Mesendoderm (in vitro differentiated cells): ENCODE data around the gene FCAR.
"Not testable (repeated sequence)": the region's sequence is repeated elsewhere in the genome, so short reads cannot be mapped to it uniquely, and the experiment has no call there.

Source experiments
- DNase-seq: peaks from one replicate; pipeline ENCODE4 v3.0.0; 2013
- H2AK5ac ChIP-seq: 2 replicates; pipeline ENCODE4 v1.6.1; 2013; ENCODE audit warnings: low read length, inconsistent platforms
- H2BK120ac ChIP-seq: 2 replicates; pipeline ENCODE4 v1.6.1; 2013; ENCODE audit warnings: low read depth, mild to moderate bottlenecking, low read length, moderate library complexity, mixed read lengths
- H2BK15ac ChIP-seq: replicated peaks from 2 replicates; pipeline ENCODE4 v1.6.1; 2013; ENCODE audit warnings: low read depth, mild to moderate bottlenecking, moderate library complexity
- H2BK5ac ChIP-seq: 2 replicates; pipeline ENCODE4 v1.6.1; 2013; ENCODE audit warnings: low read length, inconsistent platforms
- H3K18ac ChIP-seq: 2 replicates; pipeline ENCODE4 v1.6.1; 2013; ENCODE audit warnings: mild to moderate bottlenecking, low read length, mixed read lengths
- H3K23ac ChIP-seq: one replicate; pipeline ENCODE4 v1.6.1; 2013; ENCODE audit warnings: low read length
- H3K27ac ChIP-seq: 2 replicates; pipeline ENCODE4 v1.5.1; 2013; ENCODE audit warnings: low read depth, mild to moderate bottlenecking, inconsistent platforms, low read length, moderate library complexity
- H3K27me3 ChIP-seq: 2 replicates; pipeline ENCODE4 v1.6.1; 2013; ENCODE audit warnings: low read length, control low read depth, mild to moderate bottlenecking, inconsistent platforms; ENCODE audit not compliant: insufficient read depth, poor library complexity
- H3K36me3 ChIP-seq: 2 replicates; pipeline ENCODE4 v1.6.1; 2013; ENCODE audit warnings: low read length, inconsistent platforms; ENCODE audit not compliant: control insufficient read depth, insufficient read depth
- H3K4ac ChIP-seq: one replicate; pipeline ENCODE4 v1.6.1; 2013; ENCODE audit warnings: low read depth, mild to moderate bottlenecking, low read length, moderate library complexity
- H3K4me1 ChIP-seq: 2 replicates; pipeline ENCODE4 v1.6.1; 2013; ENCODE audit warnings: low read depth, low read length, inconsistent platforms; ENCODE audit not compliant: control insufficient read depth
- H3K4me2 ChIP-seq: 2 replicates; pipeline ENCODE4 v1.6.1; 2013; ENCODE audit warnings: low read length
- H3K4me3 ChIP-seq: 2 replicates; pipeline ENCODE4 v1.5.1; 2013; ENCODE audit warnings: mild to moderate bottlenecking, low read length
- H3K56ac ChIP-seq: one replicate; pipeline ENCODE4 v1.6.1; 2013; ENCODE audit warnings: low read length
- H3K79me1 ChIP-seq: 2 replicates; pipeline ENCODE4 v1.6.1; 2013; ENCODE audit warnings: low read length, inconsistent platforms
- H3K79me2 ChIP-seq: 2 replicates; pipeline ENCODE4 v1.6.1; 2013; ENCODE audit warnings: mild to moderate bottlenecking, low read length; ENCODE audit not compliant: control insufficient read depth, insufficient read depth
- H3K9ac ChIP-seq: 2 replicates; pipeline ENCODE4 v1.6.1; 2013; ENCODE audit warnings: low read length, inconsistent platforms
- H4K5ac ChIP-seq: one replicate; pipeline ENCODE4 v1.6.1; 2013; ENCODE audit warnings: low read length
- H4K8ac ChIP-seq: one replicate; pipeline ENCODE4 v1.6.1; 2013; ENCODE audit warnings: low read depth, mild to moderate bottlenecking, control low read depth, low read length, moderate library complexity
- WGBS: extraction: QIAGEN DNeasy Blood & Tissue Kit; methylation state at CpG from one replicate; pipeline ENCODE4 v1.1.7; 2013; ENCODE audit warnings: low lambda C conversion rate, missing lambda C conversion rate; ENCODE audit not compliant: insufficient coverage; ENCODE audit errors: extremely low coverage; 5-methylcytosine and 5-hydroxymethylcytosine counted together

FCAR gene

DNA sequence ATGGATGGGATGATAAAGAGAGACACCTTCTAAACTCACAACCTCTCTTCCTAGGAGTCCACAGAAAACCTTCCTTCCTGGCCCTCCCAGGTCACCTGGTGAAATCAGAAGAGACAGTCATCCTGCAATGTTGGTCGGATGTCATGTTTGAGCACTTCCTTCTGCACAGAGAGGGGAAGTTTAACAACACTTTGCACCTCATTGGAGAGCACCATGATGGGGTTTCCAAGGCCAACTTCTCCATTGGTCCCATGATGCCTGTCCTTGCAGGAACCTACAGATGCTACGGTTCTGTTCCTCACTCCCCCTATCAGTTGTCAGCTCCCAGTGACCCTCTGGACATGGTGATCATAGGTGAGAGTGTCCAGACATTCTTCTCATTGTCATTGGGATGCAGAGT, 36.5 kb upstream of the FCAR start:
- WGBS = no CpG with 5 or more reads among the region's 2 CpGs

DNA sequence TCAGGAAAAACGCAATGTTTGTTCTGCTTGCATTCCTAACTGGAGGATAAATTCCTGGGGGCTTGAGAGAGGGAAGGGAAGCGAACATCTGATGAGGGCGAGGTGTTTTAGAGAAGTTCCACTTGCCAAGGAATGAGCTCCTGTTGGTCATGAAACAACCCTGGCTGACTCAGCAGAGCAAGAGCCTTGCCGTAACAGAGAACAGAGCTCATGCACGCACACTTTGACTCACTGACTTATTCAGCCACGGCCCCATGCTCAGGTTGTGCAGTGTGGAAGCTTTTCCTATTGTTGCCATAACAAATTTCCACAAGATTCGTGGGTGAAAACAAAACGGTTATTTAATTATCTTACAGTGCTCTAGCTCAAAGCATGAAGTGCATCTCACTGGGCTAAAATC, 30.9 kb upstream of the FCAR start:
- not testable (repeated sequence) for H3K9ac ChIP-seq, H3K36me3 ChIP-seq, H3K4me2 ChIP-seq, DNase-seq, H3K4me3 ChIP-seq, H3K27me3 ChIP-seq, H3K27ac ChIP-seq, H2AK5ac ChIP-seq, H3K56ac ChIP-seq, H4K8ac ChIP-seq, H4K5ac ChIP-seq, H2BK120ac ChIP-seq, H3K79me2 ChIP-seq, H3K18ac ChIP-seq, H3K4ac ChIP-seq, H2BK15ac ChIP-seq, H3K79me1 ChIP-seq, H3K23ac ChIP-seq, H3K4me1 ChIP-seq, H2BK5ac ChIP-seq
- no CpG with 5 or more reads among the region's 8 CpGs for WGBS

More for the DNA sequence above, 36.5 kb upstream of the FCAR start:
- H3K79me1 ChIP-seq, H3K4me1 ChIP-seq, H3K79me2 ChIP-seq, DNase-seq, H3K9ac ChIP-seq, H3K23ac ChIP-seq, H2AK5ac ChIP-seq, H3K27me3 ChIP-seq, H3K56ac ChIP-seq, H3K18ac ChIP-seq, H2BK5ac ChIP-seq, H4K5ac ChIP-seq, H2BK15ac ChIP-seq, H3K4me3 ChIP-seq, H3K4me2 ChIP-seq, H3K36me3 ChIP-seq, H4K8ac ChIP-seq, H3K27ac ChIP-seq, H2BK120ac ChIP-seq, H3K4ac ChIP-seq: not testable (repeated sequence)

DNA sequence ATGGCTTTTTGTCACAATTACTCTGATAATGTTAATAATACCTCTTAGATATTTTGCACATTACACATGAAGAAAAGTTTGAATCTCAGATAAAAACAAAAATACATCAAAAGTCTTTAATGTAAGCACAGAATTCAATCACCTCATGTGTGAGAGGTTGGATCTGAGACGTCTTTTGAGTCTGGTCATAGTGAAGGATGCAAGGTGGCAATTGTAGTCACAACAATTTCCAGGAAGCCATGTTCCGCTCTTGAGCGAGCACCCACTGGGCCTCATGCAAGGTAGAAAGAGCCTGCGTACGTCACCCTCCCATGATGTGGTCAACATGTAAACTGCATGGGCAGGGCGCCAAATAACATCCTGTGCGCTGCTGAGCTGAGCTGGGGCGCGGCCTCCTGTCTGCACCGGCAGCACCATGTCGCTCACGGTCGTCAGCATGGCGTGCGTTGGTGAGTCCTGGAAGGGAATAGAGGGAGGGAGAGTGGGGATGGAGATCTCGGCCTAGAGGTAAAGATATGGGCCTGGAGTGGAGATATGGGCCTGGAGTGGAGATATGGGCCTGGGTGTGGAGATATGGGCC, 23.9 kb upstream of the FCAR start, which contains the start of gene KIR3DL2:
Gene KIR3DL2, plus strand, starts transcription at position 383 of the 580 bp plus-strand sequence. Its CDS starts 33 bp downstream, at position 416.
- not testable (repeated sequence) for H3K79me1 ChIP-seq, H3K36me3 ChIP-seq, H3K79me2 ChIP-seq, H3K56ac ChIP-seq, H3K4me1 ChIP-seq, H3K4me3 ChIP-seq, H4K5ac ChIP-seq, H3K18ac ChIP-seq, H2BK120ac ChIP-seq, H3K4me2 ChIP-seq, H4K8ac ChIP-seq, H3K23ac ChIP-seq, H2BK15ac ChIP-seq, H3K27ac ChIP-seq, H2BK5ac ChIP-seq, H3K9ac ChIP-seq, H2AK5ac ChIP-seq, H3K4ac ChIP-seq, DNase-seq, H3K27me3 ChIP-seq
- no CpG with 5 or more reads among the region's 16 CpGs for WGBS

GRCh38 chr19:54850930-54851329, 23.1 kb upstream of the FCAR start:
- H3K79me2 ChIP-seq = no peaks in the 10 kb centered on the region
- H3K18ac ChIP-seq = no peak overlapping the region
- WGBS = no CpG with 5 or more reads among the region's 2 CpGs
- H3K4ac ChIP-seq = no peak overlapping the region
- no peak overlapping the region for H2BK120ac ChIP-seq
- no peak overlapping the region for H2BK15ac ChIP-seq
- no peak for DNase-seq
- H3K4me3 ChIP-seq = no peak overlapping the region
- no peaks in the 10 kb centered on the region for H3K4me1 ChIP-seq
- H3K9ac ChIP-seq = no peak overlapping the region
- no peaks in the 10 kb centered on the region for H3K27me3 ChIP-seq
- H3K23ac ChIP-seq = no peak overlapping the region
- H3K36me3 ChIP-seq = no peaks in the 10 kb centered on the region
- no peaks in the 10 kb centered on the region for H3K79me1 ChIP-seq
- H2AK5ac ChIP-seq = no peak overlapping the region
- H3K4me2 ChIP-seq = no peak overlapping the region
- no peak overlapping the region for H3K56ac ChIP-seq
- H4K5ac ChIP-seq = no peak overlapping the region
- H4K8ac ChIP-seq = no peak overlapping the region
- H3K27ac ChIP-seq = no peak overlapping the region
- no peak overlapping the region for H2BK5ac ChIP-seq

DNA sequence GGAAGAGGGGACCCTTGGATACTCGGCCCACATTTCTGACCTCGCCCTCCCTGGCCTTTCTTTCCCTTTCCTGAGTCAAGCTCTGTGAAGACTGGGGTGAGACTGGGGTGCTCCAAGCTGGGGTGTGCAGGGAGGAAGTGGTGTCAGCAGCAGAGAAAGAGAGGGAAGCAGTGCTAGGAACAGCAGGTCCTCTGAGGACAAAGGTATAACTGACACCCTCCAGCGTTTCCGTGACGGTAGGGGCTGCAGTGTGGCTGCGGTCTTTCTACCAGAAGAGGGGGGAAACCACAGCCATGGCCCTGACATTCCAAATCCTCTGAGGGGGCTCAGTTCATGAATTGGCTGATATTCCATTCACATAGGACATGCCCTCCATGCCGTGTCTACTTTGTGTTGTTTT, 22.7 kb upstream of the FCAR start:
- H3K4me3 ChIP-seq = no peak overlapping the region
- H3K4me1 ChIP-seq = no peaks in the 10 kb centered on the region
- H3K9ac ChIP-seq = no peak overlapping the region
- no peak overlapping the region for H4K5ac ChIP-seq
- no peak overlapping the region for H3K4me2 ChIP-seq
- no peak overlapping the region for H2BK120ac ChIP-seq
- H2AK5ac ChIP-seq = no peak overlapping the region
- H2BK5ac ChIP-seq = no peak overlapping the region
- no peak overlapping the region for H3K4ac ChIP-seq
- H2BK15ac ChIP-seq = no peak overlapping the region
- no peaks in the 10 kb centered on the region for H3K36me3 ChIP-seq
- H3K18ac ChIP-seq = no peak overlapping the region
- H3K79me2 ChIP-seq = no peaks in the 10 kb centered on the region
- no peaks in the 10 kb centered on the region for H3K27me3 ChIP-seq
- no peak overlapping the region for H3K27ac ChIP-seq
- no CpG with 5 or more reads among the region's 7 CpGs for WGBS
- no peaks in the 10 kb centered on the region for H3K79me1 ChIP-seq
- no peak overlapping the region for H4K8ac ChIP-seq
- no peak overlapping the region for H3K56ac ChIP-seq
- DNase-seq = no peak
- H3K23ac ChIP-seq = no peak overlapping the region

- not testable (repeated sequence) for H3K4me2 ChIP-seq, H3K79me2 ChIP-seq, H3K9ac ChIP-seq, H3K36me3 ChIP-seq, H3K4me1 ChIP-seq, H3K27ac ChIP-seq, H4K8ac ChIP-seq, H2BK5ac ChIP-seq, H2AK5ac ChIP-seq, H2BK15ac ChIP-seq, H3K56ac ChIP-seq, H3K4ac ChIP-seq, H2BK120ac ChIP-seq, H3K27me3 ChIP-seq, H3K79me1 ChIP-seq, H3K4me3 ChIP-seq, DNase-seq, H3K23ac ChIP-seq, H4K5ac ChIP-seq, H3K18ac ChIP-seq
- WGBS = no CpG with 5 or more reads among the region's 1 CpG
These were observed 18.8 kb upstream of the FCAR start for GRCh38 chr19:54855241-54855640.
